IPS-18a (cell line): Measurements from ENCODE around the gene HOXA11.

Source experiments
- H3K27ac ChIP-seq: one replicate; pipeline ENCODE4 v1.5.1; 2013; ENCODE audit warnings: low read length
- H3K27me3 ChIP-seq: one replicate; pipeline ENCODE4 v1.6.1; 2013; ENCODE audit warnings: mild to moderate bottlenecking, low read length; ENCODE audit not compliant: control insufficient read depth, insufficient read depth
- H3K36me3 ChIP-seq: one replicate; pipeline ENCODE4 v1.6.1; 2013; ENCODE audit warnings: low read depth, low read length; ENCODE audit not compliant: control insufficient read depth
- H3K4me1 ChIP-seq: one replicate; pipeline ENCODE4 v1.6.1; 2013; ENCODE audit warnings: low read depth, low read length; ENCODE audit not compliant: control insufficient read depth
- H3K4me3 ChIP-seq: one replicate; pipeline ENCODE4 v1.5.1; 2013; ENCODE audit warnings: low read length
- H3K9ac ChIP-seq: one replicate; pipeline ENCODE4 v1.6.1; 2013; ENCODE audit warnings: mild to moderate bottlenecking, low read length, moderate library complexity
- H3K9me3 ChIP-seq: one replicate; pipeline ENCODE4 v1.6.1; 2013; ENCODE audit warnings: low read depth, low read length; ENCODE audit not compliant: control insufficient read depth

HOXA11 gene

DNA sequence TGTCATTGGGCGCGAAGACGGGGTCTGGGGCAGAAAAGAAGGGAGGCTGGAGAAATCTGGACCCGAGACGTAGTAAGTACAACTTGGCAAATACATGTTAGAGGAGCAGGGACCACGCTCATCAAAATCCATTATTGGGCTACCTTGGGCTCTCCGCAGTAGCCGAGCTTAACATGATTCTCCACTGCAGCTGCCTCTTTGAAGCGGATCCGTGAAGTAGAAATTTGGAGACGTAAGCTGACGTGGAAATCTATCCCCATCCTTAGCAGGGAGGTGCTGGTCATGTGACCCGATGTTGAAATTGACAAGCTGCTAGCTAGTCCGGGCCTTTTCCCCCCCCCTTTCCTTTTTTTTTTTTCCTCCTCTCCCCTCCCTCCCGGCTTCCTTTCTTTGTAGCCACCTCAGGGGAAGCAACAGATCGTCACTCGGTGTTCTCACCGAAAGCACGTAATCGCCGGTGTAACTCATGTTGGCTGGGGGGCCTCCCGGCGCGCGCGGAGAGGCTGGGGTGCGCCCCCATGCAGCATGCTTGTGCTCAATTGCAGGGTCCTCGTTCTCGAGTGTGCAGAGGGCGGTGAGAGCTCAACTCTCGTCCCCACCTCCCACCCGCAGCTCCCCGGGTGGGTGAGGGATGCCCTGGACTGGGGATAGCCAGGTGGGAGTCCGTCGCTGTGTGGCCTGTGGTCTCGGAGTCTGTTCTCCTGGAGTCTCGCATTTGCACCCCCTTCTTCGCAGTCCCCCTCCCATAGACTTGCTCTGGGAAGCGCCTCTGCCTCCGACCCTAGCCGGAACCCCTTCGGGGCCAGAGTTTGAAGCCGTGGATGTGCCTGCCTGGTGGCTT, at the start of gene HOXA11:
TSS of gene HOXA11 (minus strand) at position 220 of the 841 bp plus-strand sequence. CDS start at position 132, 88 bp downstream.
- Histone ChIP-seq H3K36me3 (no peaks in the 10 kb centered on the region), H3K4me1 (peaks cover 9% of the 10 kb centered on the region), H3K4me3 (peak within 1 kb of the TSS; percentile 2), H3K27me3 (peaks cover 100% of the 10 kb centered on the region), H3K27ac (no peak within 1 kb of the TSS), H3K9ac (no peak within 1 kb of the TSS), H3K9me3 (peaks cover 3% of the 10 kb centered on the region)

DNA sequence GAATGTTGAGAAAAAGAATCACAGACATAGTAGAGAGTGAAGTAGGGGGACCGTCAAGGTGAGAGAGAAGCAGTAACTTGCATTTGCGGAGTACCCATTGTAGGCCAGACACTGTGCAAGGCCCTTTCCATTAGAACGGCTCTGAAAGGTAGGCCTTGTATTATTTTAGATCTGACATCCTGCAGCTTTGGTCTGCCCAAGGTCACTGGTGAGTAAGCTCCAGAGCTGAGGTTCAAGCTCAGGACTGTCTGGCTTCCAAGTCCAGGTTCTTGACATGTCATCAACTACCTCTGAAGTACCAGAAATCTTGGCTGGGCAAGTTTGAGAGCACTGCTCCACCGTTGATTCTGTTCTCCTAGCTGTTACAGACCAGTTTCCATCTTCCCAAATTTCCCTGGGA, 44.4 kb upstream of the HOXA11 start:
- no peaks in the 10 kb centered on the region for H3K36me3 ChIP-seq

DNA sequence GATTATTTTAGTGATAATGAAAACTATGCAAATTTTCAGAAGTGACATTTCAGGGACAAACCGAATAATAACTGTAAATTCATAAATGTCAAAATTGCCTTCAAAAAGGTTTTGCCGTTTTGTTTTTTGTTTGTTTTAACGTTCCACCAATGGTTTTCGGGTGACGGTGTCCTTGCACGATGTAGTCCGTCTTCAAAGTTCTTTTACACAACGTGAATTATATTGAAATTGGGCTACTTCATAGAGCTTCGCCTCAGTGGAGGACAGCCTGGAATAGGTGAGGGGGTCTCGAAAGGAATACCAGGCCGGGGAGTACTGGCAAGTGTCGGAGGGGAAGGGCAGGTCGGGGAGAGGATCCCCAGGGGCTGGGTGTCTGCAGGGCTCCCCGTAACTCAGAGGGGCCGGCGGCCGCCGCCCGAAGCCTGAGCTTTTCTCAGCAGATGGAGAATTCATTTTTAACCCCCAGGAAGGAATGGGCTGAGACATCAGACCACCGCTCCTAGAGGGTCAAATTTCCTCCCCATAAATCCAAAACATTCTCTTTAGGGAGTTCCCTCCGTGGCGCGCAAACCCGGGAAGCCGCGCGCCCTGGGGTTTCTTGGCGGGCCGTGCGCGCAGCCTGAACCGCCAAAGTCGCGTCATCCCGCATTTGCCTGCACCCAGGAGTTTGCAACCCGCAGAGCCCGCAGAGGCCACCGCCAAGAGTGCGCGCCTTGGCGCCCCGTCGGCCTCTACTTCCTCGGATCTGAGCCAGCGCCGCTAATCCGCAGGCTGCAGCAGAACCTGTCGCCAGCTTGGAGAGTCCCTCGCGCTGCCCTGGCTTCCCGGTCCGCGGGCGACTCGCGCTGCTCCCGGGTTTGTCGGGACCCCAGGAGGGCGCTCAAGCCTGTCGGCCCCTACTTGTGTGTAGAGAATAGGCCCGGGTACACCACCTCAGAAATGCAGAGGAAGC, 40.2 kb upstream of the HOXA11 start:
- Histone ChIP-seq H3K9ac (no peak overlapping the region), H3K9me3 (no peaks in the 10 kb centered on the region), H3K4me1 (peaks cover 10% of the 10 kb centered on the region), H3K4me3 (peak overlapping the region; percentile 44), H3K36me3 (no peaks in the 10 kb centered on the region), H3K27me3 (peaks cover 100% of the 10 kb centered on the region), H3K27ac (no peak overlapping the region)

More for the DNA sequence above, 44.4 kb upstream of the HOXA11 start:
- Histone ChIP-seq H3K4me1 (no peaks in the 10 kb centered on the region), H3K9ac (no peak overlapping the region), H3K27ac (no peak overlapping the region), H3K4me3 (no peak overlapping the region), H3K27me3 (peaks cover 92% of the 10 kb centered on the region), H3K9me3 (no peaks in the 10 kb centered on the region)

DNA sequence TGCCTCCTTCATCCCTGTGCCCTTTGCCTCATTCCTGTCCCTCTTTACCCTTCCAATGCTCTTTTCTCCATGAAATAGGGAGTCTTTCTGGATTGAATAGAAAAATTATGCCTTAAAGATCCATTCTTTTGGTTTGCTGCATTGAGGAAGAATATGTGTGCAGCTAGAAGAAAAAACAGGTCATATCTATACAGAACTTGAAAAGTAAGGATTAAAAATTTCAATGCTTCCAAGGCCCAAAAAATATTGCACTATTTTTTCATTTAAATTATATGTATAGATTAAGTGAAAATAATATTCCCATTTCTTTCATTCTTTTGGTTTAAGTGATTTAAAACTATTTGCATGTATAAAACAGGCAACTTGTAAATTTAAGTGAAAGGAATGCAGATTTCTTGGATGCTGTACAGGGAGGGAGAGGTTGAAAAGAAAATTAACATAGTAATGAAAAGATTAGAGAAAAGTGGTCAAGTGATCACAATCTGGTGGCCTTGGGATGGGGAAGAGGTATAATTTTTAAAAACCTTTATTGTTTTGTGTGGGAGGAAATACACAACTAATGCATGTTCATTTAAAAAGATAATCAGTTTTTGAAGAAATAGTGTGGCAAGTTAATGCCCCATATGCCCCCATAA, 39.0 kb upstream of the HOXA11 start:
- peaks cover 10% of the 10 kb centered on the region for H3K4me1 ChIP-seq
- H3K9ac ChIP-seq = no peak overlapping the region
- H3K4me3 ChIP-seq = no peak overlapping the region
- H3K27ac ChIP-seq = no peak overlapping the region
- no peaks in the 10 kb centered on the region for H3K9me3 ChIP-seq
- no peaks in the 10 kb centered on the region for H3K36me3 ChIP-seq
- peaks cover 100% of the 10 kb centered on the region for H3K27me3 ChIP-seq

DNA sequence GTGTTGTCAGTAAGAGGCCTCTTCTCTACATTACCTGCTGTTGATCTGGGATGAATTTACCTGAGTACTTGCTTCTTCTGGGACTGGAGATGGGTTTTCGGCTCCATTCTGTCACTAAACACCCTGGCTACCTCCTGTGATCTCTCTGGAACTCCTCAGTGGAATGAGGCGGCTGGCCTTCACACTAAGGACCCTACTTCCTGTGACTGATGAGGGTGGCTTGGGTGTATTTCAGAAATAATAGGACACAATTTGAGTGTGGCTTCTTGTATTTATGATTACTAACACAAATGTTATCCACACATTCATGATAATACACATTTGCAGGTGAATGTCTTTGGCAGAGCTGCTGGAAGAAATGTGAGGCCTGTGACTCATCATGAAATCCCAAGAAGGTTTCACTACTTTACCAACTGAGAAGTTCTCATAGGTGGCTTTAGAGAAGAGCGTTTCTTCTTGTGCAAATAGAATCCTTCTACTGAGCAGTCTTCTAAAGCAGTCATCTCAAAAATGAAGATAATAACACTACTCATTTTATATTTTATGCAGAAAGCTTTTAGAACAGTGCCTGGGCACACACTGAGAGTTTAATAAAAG, 36.3 kb upstream of the HOXA11 start:
- H3K36me3 ChIP-seq = no peaks in the 10 kb centered on the region

DNA sequence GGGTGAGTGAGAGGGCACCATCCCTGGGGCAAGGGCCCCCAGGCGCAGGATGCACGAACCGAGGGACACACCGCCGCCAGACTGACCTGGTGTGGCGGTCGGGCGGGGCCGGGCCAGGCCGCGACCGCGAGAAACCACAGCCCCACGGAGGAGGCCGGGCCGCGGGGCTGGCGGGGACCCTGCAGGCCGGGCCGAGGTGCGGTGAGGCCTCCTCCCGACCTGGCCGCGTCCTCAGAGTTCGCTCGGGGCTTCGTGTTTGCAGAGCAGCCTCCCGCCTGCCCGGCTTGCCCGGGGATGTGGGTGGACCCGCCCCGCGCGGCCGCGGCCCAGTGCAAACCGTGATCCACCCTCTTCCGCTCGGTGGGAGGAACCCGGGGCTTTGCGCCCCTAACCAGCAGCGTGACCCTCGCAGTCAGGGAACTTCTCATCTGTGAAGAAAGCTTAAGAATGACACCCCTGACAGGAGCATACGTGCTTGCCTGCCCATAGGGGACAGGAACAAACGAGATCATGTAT, 35.5 kb upstream of the HOXA11 start:
- H3K27ac ChIP-seq = no peak overlapping the region
- H3K4me1 ChIP-seq = peaks cover 10% of the 10 kb centered on the region
- peaks cover 100% of the 10 kb centered on the region for H3K27me3 ChIP-seq
- H3K4me3 ChIP-seq = no peak overlapping the region
- H3K9me3 ChIP-seq = no peaks in the 10 kb centered on the region
- no peaks in the 10 kb centered on the region for H3K36me3 ChIP-seq
- no peak overlapping the region for H3K9ac ChIP-seq

More for the DNA sequence above, 36.3 kb upstream of the HOXA11 start:
- Histone ChIP-seq H3K9ac (no peak overlapping the region), H3K27me3 (peaks cover 100% of the 10 kb centered on the region), H3K9me3 (no peaks in the 10 kb centered on the region), H3K4me1 (peaks cover 10% of the 10 kb centered on the region), H3K27ac (no peak overlapping the region), H3K4me3 (no peak overlapping the region)

DNA sequence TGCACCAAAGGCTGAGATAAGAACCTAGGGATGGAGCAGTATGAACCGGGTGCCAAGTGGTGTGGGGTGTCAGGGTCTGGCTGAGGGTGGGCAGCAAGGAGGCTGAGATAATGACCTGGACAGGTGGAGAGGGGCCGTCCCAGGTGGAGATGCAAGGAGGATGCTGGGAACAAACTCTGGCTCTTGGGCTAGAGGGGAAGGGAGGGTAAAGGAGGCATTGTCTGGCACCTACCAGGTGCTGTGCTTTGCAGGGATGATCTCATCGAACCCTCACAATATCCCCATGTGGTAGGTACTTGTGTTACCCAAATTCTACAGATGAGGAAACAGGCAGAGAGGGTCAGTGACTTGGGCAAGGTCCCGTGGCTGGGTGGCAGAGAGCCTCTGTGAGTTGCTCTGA, 34.8 kb upstream of the HOXA11 start:
- Histone ChIP-seq H3K27me3 (peaks cover 100% of the 10 kb centered on the region), H3K4me1 (peaks cover 10% of the 10 kb centered on the region), H3K4me3 (no peak overlapping the region), H3K9me3 (no peaks in the 10 kb centered on the region), H3K36me3 (no peaks in the 10 kb centered on the region), H3K27ac (no peak overlapping the region), H3K9ac (no peak overlapping the region)

DNA sequence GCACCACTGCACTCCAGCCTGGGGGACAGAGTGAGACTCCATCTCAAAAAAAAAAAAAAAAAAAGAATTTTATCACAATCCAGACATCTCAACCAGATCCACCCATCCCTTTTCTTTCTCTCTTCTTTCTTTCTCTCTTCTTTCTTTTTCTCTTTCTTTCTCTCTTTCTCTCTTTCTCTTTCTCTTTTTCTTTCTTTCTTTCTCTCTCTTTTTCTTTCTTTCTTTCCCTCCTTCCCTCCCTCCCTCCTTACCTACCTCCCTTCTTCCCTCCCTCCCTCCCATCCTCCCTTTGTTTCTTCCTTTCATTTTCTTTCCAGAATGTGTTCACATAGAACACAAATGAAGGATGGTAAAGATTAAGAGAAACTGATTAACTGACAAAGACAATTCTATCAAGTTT, 32.9 kb upstream of the HOXA11 start:
- Histone ChIP-seq H3K27me3 (peaks cover 100% of the 10 kb centered on the region), H3K9ac (no peak overlapping the region), H3K4me1 (peaks cover 11% of the 10 kb centered on the region), H3K9me3 (no peaks in the 10 kb centered on the region), H3K36me3 (no peaks in the 10 kb centered on the region), H3K27ac (no peak overlapping the region), H3K4me3 (no peak overlapping the region)

DNA sequence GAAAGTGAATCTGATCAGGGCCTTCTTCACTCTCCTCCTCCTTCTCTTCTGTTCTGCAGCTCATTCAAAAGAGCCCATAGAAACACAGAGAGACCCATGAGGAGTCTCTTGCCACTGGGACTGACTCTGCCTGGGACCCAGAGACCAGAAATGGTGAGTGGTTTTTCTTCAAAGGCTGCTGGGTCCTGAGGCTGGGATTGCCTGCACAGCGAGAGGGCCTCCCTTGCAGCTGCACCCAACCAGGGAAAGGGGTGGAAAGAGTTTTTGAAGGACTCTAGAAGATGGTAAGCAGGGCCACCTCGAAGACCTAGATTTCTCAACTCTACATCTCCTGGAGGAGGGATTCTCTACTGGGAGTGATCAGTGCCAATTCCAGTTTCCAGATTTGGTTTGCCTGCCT, 30.3 kb upstream of the HOXA11 start:
- Histone ChIP-seq H3K27me3 (peaks cover 100% of the 10 kb centered on the region), H3K27ac (no peak overlapping the region), H3K9ac (no peak overlapping the region), H3K36me3 (no peaks in the 10 kb centered on the region), H3K4me1 (peaks cover 9% of the 10 kb centered on the region), H3K4me3 (no peak overlapping the region), H3K9me3 (no peaks in the 10 kb centered on the region)

DNA sequence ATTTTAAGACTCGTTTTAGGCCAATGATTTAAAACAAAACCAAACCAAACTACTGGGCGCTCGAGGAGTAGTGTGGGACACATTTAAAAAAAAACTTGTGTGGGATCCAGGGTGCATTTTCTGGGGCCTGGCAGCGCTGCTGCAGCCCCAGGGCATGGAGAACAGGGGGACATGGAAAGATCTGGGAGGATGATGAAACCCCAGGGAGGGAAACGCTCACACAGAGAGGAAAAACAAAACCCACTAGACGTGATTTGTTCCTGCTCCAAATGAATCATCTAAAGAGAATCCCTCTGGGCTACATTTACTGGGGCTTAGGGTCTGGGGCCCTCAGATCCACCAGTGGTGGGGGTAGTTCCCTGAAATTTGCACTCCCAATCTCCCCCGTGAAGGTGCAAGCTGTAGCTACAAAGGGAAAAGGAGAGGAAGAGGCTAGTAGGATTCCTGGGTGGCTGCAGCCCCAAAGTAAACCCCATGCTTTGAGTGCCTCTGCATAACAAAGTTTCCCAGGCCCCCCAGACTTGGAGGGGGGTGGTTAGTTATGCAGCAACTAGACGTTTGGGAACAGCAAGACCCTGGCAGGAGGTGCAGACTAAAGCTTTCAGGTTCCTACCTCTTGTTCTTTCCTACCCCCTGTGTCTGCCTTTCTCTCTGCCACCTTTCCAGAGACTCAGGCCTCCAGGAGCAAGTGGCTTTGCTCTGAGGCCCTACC, 29.4 kb upstream of the HOXA11 start:
- H3K4me3 ChIP-seq = no peak overlapping the region
- peaks cover 100% of the 10 kb centered on the region for H3K27me3 ChIP-seq
- no peak overlapping the region for H3K27ac ChIP-seq
- H3K9ac ChIP-seq = no peak overlapping the region
- no peaks in the 10 kb centered on the region for H3K9me3 ChIP-seq
- H3K36me3 ChIP-seq = no peaks in the 10 kb centered on the region
- H3K4me1 ChIP-seq = peaks cover 9% of the 10 kb centered on the region
